ENCODE measurements around the gene MTA2. TPM values are rescaled to one million over a fixed set of nuclear protein-coding genes. Genes with fewer than 3 reads are reported as not detected.

MTA2 gene
- total and polyA plus RNA-seq, 2 donors (not counting 1 experiment from before 2014, with no cell fraction given): 37.2 to 139 TPM

DNA sequence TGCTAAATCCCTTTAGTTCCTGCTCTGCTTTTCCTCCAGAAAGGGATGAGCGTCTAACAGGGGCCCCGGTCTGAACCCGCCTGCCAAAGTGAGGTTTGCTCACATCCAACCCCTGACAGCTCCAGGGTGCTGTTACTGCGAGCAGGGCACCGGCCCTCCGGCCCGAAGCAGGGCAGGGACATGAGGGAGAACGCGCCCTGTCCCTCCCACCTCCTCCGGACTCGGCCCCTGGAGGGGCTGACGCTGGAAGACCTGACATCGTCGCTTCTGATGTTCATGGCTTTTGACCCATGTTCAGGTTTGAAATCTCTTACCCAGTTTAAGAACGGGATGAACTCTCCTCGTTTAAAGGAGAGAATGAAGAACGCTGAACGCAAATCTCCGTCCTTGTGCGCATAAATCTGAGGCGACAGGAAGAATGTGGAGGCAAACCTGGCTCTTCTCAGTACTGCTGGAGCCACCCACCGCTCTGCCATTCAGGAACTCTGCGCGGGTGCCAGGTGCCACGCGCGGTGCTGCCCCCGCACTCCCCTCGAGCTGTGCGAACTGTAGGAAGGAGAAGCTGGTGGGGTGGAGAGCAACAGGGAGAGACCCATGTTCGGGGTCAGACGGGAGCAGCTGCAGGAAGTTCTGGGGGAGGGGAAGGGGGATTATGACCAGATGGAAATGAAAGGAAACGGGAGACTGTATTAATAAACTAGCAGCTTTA lies 27.1 kb downstream of the MTA2 start:
- H3K4me3 ChIP-seq (ENCODE audit: control extremely low read depth in 1 of 5, extremely low read depth in 1 of 5, insufficient read depth in 1 of 5, low read depth in 2 of 5, low read length in 4 of 5): peak overlapping the region; percentile 74 to 99 (median 80)
- Mint-ChIP-seq H3K4me1 (peaks cover 48% of the 10 kb centered on the region), H3K9me3 (ENCODE audit: insufficient read depth) (no peaks in the 10 kb centered on the region), H3K27me3 (no peaks in the 10 kb centered on the region), H3K4me3 (peak overlapping the region; percentile 92), H3K27ac (peak overlapping the region; percentile 95)
- POLR2A ChIA-PET: interaction anchor here (0.5 to 2.3 kb wide), 19 partner anchors 11 to 267 kb away, joined by 3 to 35 read pairs (median 4); partner anchors contain the start of genes B3GAT3, C11orf98, CSKMT and HNRNPUL2
- peak overlapping the region; percentile 90 for H3K4me2 ChIP-seq (replicated peaks; ENCODE audit: low read depth, low read length, poor library complexity, severe bottlenecking)
- peaks cover 6 to 45% of the 10 kb centered on the region in 2 experiments for H3K36me3 ChIP-seq (replicated peaks in 1 of 2; ENCODE audit: control extremely low read depth in 1 of 2, control insufficient read depth in 1 of 2, extremely low read depth in 1 of 2, insufficient read depth in 2 of 2, low read length in 1 of 2)
- no peaks in the 10 kb centered on the region for H3K27me3 ChIP-seq (replicated peaks in 1 of 4; ENCODE audit: control extremely low read depth in 1 of 4, control insufficient read depth in 3 of 4, insufficient read depth in 4 of 4, low read length in 3 of 4)
- ATAC-seq (ENCODE audit: low read depth): peak; percentile 1
- peak overlapping the region; percentile 86 for H3K9ac ChIP-seq (ENCODE audit: low read length)
- no peak for DNase-seq
- CTCF ChIA-PET: interaction anchor here (0.6 to 6.1 kb wide), 13 partner anchors 9 to 212 kb away, joined by 3 to 33 read pairs (median 4); partner anchors contain the start of genes LBHD1, TUT1 and UQCC3
- under 1% methylated on average over 33 of the region's 33 CpGs for WGBS (ENCODE audit: insufficient coverage)
- peaks cover 3% of the 10 kb centered on the region for H4K20me1 ChIP-seq (ENCODE audit: control insufficient read depth, insufficient read depth, low read length, poor library complexity, severe bottlenecking)
- TF ChIP-seq, protein P1, sequence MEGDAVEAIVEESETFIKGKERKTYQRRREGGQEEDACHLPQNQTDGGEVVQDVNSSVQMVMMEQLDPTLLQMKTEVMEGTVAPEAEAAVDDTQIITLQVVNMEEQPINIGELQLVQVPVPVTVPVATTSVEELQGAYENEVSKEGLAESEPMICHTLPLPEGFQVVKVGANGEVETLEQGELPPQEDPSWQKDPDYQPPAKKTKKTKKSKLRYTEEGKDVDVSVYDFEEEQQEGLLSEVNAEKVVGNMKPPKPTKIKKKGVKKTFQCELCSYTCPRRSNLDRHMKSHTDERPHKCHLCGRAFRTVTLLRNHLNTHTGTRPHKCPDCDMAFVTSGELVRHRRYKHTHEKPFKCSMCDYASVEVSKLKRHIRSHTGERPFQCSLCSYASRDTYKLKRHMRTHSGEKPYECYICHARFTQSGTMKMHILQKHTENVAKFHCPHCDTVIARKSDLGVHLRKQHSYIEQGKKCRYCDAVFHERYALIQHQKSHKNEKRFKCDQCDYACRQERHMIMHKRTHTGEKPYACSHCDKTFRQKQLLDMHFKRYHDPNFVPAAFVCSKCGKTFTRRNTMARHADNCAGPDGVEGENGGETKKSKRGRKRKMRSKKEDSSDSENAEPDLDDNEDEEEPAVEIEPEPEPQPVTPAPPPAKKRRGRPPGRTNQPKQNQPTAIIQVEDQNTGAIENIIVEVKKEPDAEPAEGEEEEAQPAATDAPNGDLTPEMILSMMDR (IDR thresholded peaks at IDR 0.05): no peak
- no peak for TF ChIP-seq EZH2 (IDR thresholded peaks at IDR 0.05; ENCODE audit: borderline replicate concordance, insufficient read depth, low read depth, low read length, poor library complexity, severe bottlenecking)
- H2AFZ ChIP-seq (ENCODE audit: insufficient read depth, low read depth, low read length, poor library complexity, severe bottlenecking): peak overlapping the region; percentile 87
- H3K4me1 ChIP-seq (ENCODE audit: control insufficient read depth in 2 of 2, insufficient read depth in 2 of 2, low read length in 2 of 2): peaks cover 12 to 25% of the 10 kb centered on the region in 2 donors
- peaks cover 0 to 3% (median 0%) of the 10 kb centered on the region in 3 donors for H3K9me3 ChIP-seq (ENCODE audit: control extremely low read depth in 1 of 3, control insufficient read depth in 2 of 3, insufficient read depth in 1 of 3, low read length in 2 of 3)
- peaks cover 18% of the 10 kb centered on the region for H3K79me2 ChIP-seq (ENCODE audit: control insufficient read depth, insufficient read depth, low read length)
- peak overlapping the region; percentile 63 to 76 for H3K27ac ChIP-seq (ENCODE audit: low read length in 2 of 2)
- intact Hi-C loops (cut with micrococcal nuclease): loop anchor here (1.0 to 5.0 kb wide), 5 partner anchors 17 to 306 kb away; partner anchors contain the start of genes BSCL2, GNG3, SLC3A2 and STX5

Data from B cell (primary cell).